Measurements from ENCODE around the gene RNF34.

RNF34 gene

GRCh38 chr12:121413917-121414316 is 14.0 kb downstream of the RNF34 start:
- TF ChIP-seq, protein P1, sequence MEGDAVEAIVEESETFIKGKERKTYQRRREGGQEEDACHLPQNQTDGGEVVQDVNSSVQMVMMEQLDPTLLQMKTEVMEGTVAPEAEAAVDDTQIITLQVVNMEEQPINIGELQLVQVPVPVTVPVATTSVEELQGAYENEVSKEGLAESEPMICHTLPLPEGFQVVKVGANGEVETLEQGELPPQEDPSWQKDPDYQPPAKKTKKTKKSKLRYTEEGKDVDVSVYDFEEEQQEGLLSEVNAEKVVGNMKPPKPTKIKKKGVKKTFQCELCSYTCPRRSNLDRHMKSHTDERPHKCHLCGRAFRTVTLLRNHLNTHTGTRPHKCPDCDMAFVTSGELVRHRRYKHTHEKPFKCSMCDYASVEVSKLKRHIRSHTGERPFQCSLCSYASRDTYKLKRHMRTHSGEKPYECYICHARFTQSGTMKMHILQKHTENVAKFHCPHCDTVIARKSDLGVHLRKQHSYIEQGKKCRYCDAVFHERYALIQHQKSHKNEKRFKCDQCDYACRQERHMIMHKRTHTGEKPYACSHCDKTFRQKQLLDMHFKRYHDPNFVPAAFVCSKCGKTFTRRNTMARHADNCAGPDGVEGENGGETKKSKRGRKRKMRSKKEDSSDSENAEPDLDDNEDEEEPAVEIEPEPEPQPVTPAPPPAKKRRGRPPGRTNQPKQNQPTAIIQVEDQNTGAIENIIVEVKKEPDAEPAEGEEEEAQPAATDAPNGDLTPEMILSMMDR (IDR thresholded peaks at IDR 0.05; ENCODE audit: unreplicated experiment in 3 of 3): no peak
- Mint-ChIP-seq H3K36me3 (ENCODE audit: low read depth) (peaks cover 27% of the 10 kb centered on the region), H3K4me1 (no peaks in the 10 kb centered on the region), H3K27ac (peak overlapping the region in 1 of 3 experiments; percentile 43), H3K9me3 (no peaks in the 10 kb centered on the region), H3K4me3 (no peak overlapping the region), H3K27me3 (ENCODE audit: low read depth) (no peaks in the 10 kb centered on the region)

- Mint-ChIP-seq H3K27ac (no peak overlapping the region), H3K9me3 (no peaks in the 10 kb centered on the region), H3K36me3 (ENCODE audit: low read depth) (peaks cover 52% of the 10 kb centered on the region), H3K27me3 (ENCODE audit: low read depth) (no peaks in the 10 kb centered on the region), H3K4me1 (no peaks in the 10 kb centered on the region), H3K4me3 (no peak overlapping the region)
- TF ChIP-seq, protein P1 (IDR thresholded peaks at IDR 0.05; ENCODE audit: unreplicated experiment in 3 of 3): no peak
These were observed 17.9 kb downstream of the RNF34 start for GRCh38 chr12:121417847-121418246.

- Mint-ChIP-seq H3K27me3 (ENCODE audit: low read depth) (no peaks in the 10 kb centered on the region), H3K27ac (no peak overlapping the region), H3K4me3 (no peak overlapping the region), H3K4me1 (peaks cover 6% of the 10 kb centered on the region), H3K36me3 (ENCODE audit: low read depth) (peaks cover 62% of the 10 kb centered on the region), H3K9me3 (no peaks in the 10 kb centered on the region)
- TF ChIP-seq, protein P1 (IDR thresholded peaks at IDR 0.05; ENCODE audit: unreplicated experiment in 3 of 3): no peak
These were observed 20.2 kb downstream of the RNF34 start for GRCh38 chr12:121420109-121420508.

DNA sequence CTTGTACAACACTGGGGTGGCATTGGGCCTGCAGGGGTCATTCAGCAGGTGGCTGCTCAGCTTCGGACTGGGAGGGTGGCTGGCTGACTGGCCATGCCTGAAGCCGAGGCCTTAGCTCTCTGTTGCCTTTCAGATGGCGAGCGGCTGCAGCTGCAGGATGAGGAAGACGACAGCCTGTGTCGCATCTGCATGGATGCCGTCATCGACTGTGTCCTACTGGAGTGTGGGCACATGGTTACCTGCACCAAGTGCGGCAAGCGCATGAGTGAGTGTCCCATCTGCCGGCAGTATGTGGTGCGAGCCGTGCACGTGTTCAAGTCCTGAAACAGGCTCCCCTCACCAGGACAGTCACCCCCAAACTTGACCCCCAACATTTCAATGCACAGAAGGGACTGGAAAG is 23.3 kb downstream of the RNF34 start:
- Mint-ChIP-seq H3K9me3 (no peaks in the 10 kb centered on the region), H3K4me1 (peaks cover 6% of the 10 kb centered on the region), H3K27ac (no peak overlapping the region), H3K27me3 (ENCODE audit: low read depth) (no peaks in the 10 kb centered on the region), H3K36me3 (ENCODE audit: low read depth) (peaks cover 70% of the 10 kb centered on the region), H3K4me3 (no peak overlapping the region)
- TF ChIP-seq, protein P1 (IDR thresholded peaks at IDR 0.05; ENCODE audit: unreplicated experiment in 3 of 3): no peak

DNA sequence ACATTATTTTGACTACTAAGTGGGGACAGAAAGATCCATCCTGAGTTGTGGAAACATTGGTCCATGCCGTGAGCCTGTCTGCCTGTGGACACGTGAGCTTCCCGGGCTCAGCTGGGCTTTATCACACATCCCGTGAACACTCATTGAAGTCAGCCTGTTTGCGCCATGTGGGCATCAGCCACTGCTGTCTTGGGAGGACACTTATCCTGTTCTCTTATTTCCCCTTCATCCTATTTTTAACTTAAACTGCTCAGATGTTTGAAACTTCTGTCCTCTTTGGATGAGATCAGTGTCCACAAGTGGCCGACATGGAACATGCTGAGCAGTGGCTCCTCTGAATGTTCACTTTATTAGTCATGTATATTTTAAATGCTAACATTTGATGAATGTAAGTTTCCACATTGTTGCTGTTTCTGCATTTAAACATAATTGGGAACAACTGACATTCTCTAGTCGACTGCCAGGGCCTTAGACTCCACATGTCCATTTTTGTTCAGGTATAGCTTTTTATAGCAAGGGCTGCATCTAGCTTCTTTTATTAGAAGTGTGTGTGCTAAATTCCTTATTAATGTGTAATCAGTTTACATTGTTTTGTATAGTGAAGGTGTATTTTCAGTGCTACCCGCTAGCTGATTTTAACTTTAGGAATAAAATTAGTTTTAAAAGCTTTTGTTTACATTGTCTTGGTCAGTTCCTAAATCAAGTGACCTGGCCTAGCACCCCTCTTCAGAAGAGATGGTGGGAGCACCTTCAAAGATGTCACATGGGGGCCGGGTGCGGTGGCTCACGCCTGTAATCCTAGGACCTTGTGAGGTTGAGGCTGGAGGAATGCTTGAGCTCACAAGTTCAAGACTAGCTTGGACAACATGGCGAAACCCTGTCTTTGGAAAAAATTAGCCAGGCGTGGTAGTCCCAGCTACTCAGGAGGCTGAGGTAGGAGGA is 24.0 kb downstream of the RNF34 start:
- peaks cover 74% of the 10 kb centered on the region for H3K36me3 Mint-ChIP-seq (ENCODE audit: low read depth)
- H3K27me3 Mint-ChIP-seq (ENCODE audit: low read depth): no peaks in the 10 kb centered on the region
- H3K9me3 Mint-ChIP-seq: no peaks in the 10 kb centered on the region
- TF ChIP-seq, protein P1 (IDR thresholded peaks at IDR 0.05; ENCODE audit: unreplicated experiment in 3 of 3): no peak
- no peak overlapping the region for H3K4me3 Mint-ChIP-seq
- peaks cover 6% of the 10 kb centered on the region for H3K4me1 Mint-ChIP-seq
- H3K27ac Mint-ChIP-seq: no peak overlapping the region

DNA sequence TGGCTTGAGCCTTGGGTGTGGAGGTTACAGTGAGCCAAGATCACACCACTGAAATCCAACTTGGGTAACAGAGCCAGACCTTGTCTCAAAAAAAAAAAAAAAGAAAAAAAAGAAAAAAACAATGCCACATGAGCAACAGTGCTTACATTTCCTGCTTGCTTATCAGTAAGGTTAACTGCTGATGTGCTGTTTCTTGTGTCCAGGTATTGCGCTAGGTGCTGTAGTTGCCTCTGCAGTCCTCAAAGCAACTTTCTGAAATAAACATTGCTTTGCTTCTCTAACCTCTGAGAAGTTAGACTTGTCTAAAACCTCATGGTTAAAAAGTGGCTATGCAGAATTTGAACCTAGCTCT is 24.7 kb downstream of the RNF34 start:
- peaks cover 6% of the 10 kb centered on the region for H3K4me1 Mint-ChIP-seq
- H3K4me3 Mint-ChIP-seq: no peak overlapping the region
- no peak overlapping the region for H3K27ac Mint-ChIP-seq
- no peaks in the 10 kb centered on the region for H3K9me3 Mint-ChIP-seq
- peaks cover 74% of the 10 kb centered on the region for H3K36me3 Mint-ChIP-seq (ENCODE audit: low read depth)
- H3K27me3 Mint-ChIP-seq (ENCODE audit: low read depth): no peaks in the 10 kb centered on the region
- TF ChIP-seq, protein P1 (IDR thresholded peaks at IDR 0.05; ENCODE audit: unreplicated experiment in 3 of 3): no peak

Measured in nephron (organoid).